WTC11 (cell line): ENCODE data around the gene RTBDN. TPM values are rescaled to one million over a fixed set of nuclear protein-coding genes. Genes with fewer than 3 reads are reported as not detected.
A peak's percentile ranks its signal among the peaks of the same experiment; 100 is the strongest.

Experiments
- ATAC-seq: fragments of 200-7000 bp; cut with Tn5 transposase; 2 replicates; pipeline ENCODE4 v1.10.0; 2021; ENCODE audit warnings: mild to moderate bottlenecking, moderate library complexity
- CTCF ChIA-PET: fragments of 300-600 bp; sonication (Branson Sonifier 250); formaldehyde crosslinking; loops from one replicate; lab custom pipeline; 2021; ENCODE audit warnings: antibody characterized with exemption; lab: Charles Lee
- POLR2A ChIA-PET: fragments of 350-600 bp; sonication (Branson Sonifier 250); formaldehyde crosslinking; loops from one replicate; lab custom pipeline; 2021; ENCODE audit warnings: antibody characterized with exemption; lab: Charles Lee
- DNase-seq: peaks from one replicate; pipeline ENCODE4 v3.0.0; 2021; ENCODE audit warnings: low spot score
- H3K27ac Mint-ChIP-seq: 2 replicates; pipeline ENCODE4 v1.8.0; 2021; ENCODE audit warnings: mixed read lengths
- H3K27me3 Mint-ChIP-seq: 2 replicates; pipeline ENCODE4 v1.8.0; 2021; ENCODE audit warnings: low read depth, mild to moderate bottlenecking, moderate library complexity, mixed read lengths
- H3K36me3 Mint-ChIP-seq: 2 replicates; pipeline ENCODE4 v1.8.0; 2021; ENCODE audit warnings: mixed read lengths
- H3K4me1 Mint-ChIP-seq: 2 replicates; pipeline ENCODE4 v1.8.0; 2022; ENCODE audit warnings: mixed read lengths
- H3K4me3 Mint-ChIP-seq: 2 replicates; pipeline ENCODE4 v1.8.0; 2021; ENCODE audit warnings: mild to moderate bottlenecking, moderate library complexity, mixed read lengths
- H3K9me3 Mint-ChIP-seq: 2 replicates; pipeline ENCODE4 v1.8.0; 2021; ENCODE audit warnings: mixed read lengths
- ATF3 ChIP-seq: sonication (generic); formaldehyde crosslinking; conservative IDR thresholded peaks from 2 replicates; pipeline ENCODE4 v1.8.1; 2022; ENCODE audit warnings: mild to moderate bottlenecking, missing genetic modification reagents
- ATF6 ChIP-seq: sonication (generic); formaldehyde crosslinking; IDR thresholded peaks from 2 replicates; pipeline ENCODE4 v1.8.1; 2023; ENCODE audit warnings: mild to moderate bottlenecking, missing genetic modification reagents
- E2F4 ChIP-seq: sonication (generic); formaldehyde crosslinking; IDR thresholded peaks from 2 replicates; pipeline ENCODE4 v1.8.1; 2022; ENCODE audit warnings: low read depth, mild to moderate bottlenecking, moderate library complexity, missing genetic modification reagents, borderline replicate concordance
- ELF4 ChIP-seq: sonication (generic); formaldehyde crosslinking; IDR thresholded peaks from 2 replicates; pipeline ENCODE4 v1.8.1; 2022; ENCODE audit warnings: low read depth, mild to moderate bottlenecking, moderate library complexity, missing genetic modification reagents
- FOXP1 ChIP-seq: sonication (generic); formaldehyde crosslinking; IDR thresholded peaks from 2 replicates; pipeline ENCODE4 v1.8.0; 2022; ENCODE audit warnings: missing genetic modification reagents, mild to moderate bottlenecking, moderate library complexity, borderline replicate concordance
- GTF2I ChIP-seq: fragments of 250-450 bp; sonication (Bioruptor Pico); conservative IDR thresholded peaks from 2 replicates; pipeline ENCODE4 v1.4.0; 2021; ENCODE audit warnings: mild to moderate bottlenecking
- MYBL2 ChIP-seq: sonication (generic); formaldehyde crosslinking; IDR thresholded peaks from 2 replicates; pipeline ENCODE4 v1.8.1; 2023; ENCODE audit warnings: mild to moderate bottlenecking, moderate library complexity, missing genetic modification reagents
- SMAD4 ChIP-seq: sonication (generic); formaldehyde crosslinking; IDR thresholded peaks from 2 replicates; pipeline ENCODE4 v1.8.0; 2022; ENCODE audit warnings: mild to moderate bottlenecking, missing genetic modification reagents
- TCF7 ChIP-seq: sonication (generic); formaldehyde crosslinking; IDR thresholded peaks from 2 replicates; pipeline ENCODE4 v1.8.0; 2022; ENCODE audit warnings: mild to moderate bottlenecking, low read depth, missing genetic modification reagents, moderate library complexity
- USF2 ChIP-seq: sonication (generic); formaldehyde crosslinking; IDR thresholded peaks from 2 replicates; pipeline ENCODE4 v1.8.1; 2023; ENCODE audit warnings: mild to moderate bottlenecking, missing genetic modification reagents, moderate library complexity
- ZBTB21 ChIP-seq: sonication (generic); formaldehyde crosslinking; IDR thresholded peaks from 2 replicates; pipeline ENCODE4 v1.8.1; 2023; ENCODE audit warnings: mild to moderate bottlenecking, missing genetic modification reagents, borderline replicate concordance
- ZBTB43 ChIP-seq: sonication (generic); formaldehyde crosslinking; IDR thresholded peaks from 2 replicates; pipeline ENCODE4 v1.8.1; 2023; ENCODE audit warnings: mild to moderate bottlenecking, missing genetic modification reagents
- ZMAT4 ChIP-seq: fragments of 250-450 bp; sonication (Bioruptor Pico); IDR thresholded peaks from 2 replicates; pipeline ENCODE4 v1.9.0; 2021; ENCODE audit warnings: mild to moderate bottlenecking
- ZNF121 ChIP-seq: sonication (generic); formaldehyde crosslinking; IDR thresholded peaks from 2 replicates; pipeline ENCODE4 v1.8.0; 2023; ENCODE audit warnings: missing genetic modification reagents
- ZNF219 ChIP-seq: sonication (generic); formaldehyde crosslinking; IDR thresholded peaks from 2 replicates; pipeline ENCODE4 v1.8.0; 2023; ENCODE audit warnings: missing genetic modification reagents, mild to moderate bottlenecking, borderline replicate concordance
- total RNA-seq: library from RNA; stranded (reverse); gene quantifications from 3 replicates; pipeline ENCODE4 v1.2.3, GENCODE V29; 2021
- TF ChIP-seq, protein P1 (sequence below): sonication (generic); formaldehyde crosslinking; IDR thresholded peaks from 2 replicates; pipeline ENCODE4 v1.8.1; 2022; ENCODE audit warnings: mild to moderate bottlenecking, moderate library complexity, missing genetic modification reagents
- TF ChIP-seq, protein P2 (sequence below): sonication (generic); formaldehyde crosslinking; IDR thresholded peaks from 2 replicates; pipeline ENCODE4 v1.8.0; 2022; ENCODE audit warnings: mild to moderate bottlenecking, missing genetic modification reagents

RTBDN gene
- total RNA-seq, 1 experiment from 2014 or later, result 2.4 TPM

- no peak for TF ChIP-seq ZBTB43 (CRISPR knock-in tag)
These were observed 39.4 kb downstream of the RTBDN start (continued) for GRCh38 chr19:12794971-12795381.

- Mint-ChIP-seq H3K9me3 (no peaks in the 10 kb centered on the region), H3K27me3 (peaks cover 32% of the 10 kb centered on the region), H3K36me3 (peaks cover 10% of the 10 kb centered on the region), H3K4me3 (peak overlapping the region; percentile 59)
- ChIA-PET CTCF (interaction anchor here (0.5 to 14.0 kb wide), 8 partner anchors 11 to 72 kb away, joined by 4 to 341 read pairs (median 18); partner anchors contain the start of gene RNASEH2A), POLR2A (interaction anchor here (0.6 to 3.1 kb wide), 2 partner anchors 13 to 16 kb away, joined by 4 to 29 read pairs; no protein-coding TSS in a partner anchor)
- no peak for ATAC-seq
- TF ChIP-seq ZNF121 (CRISPR knock-in tag) (0 out of 2 replicates have a peak, but pooled peaks have one; percentile 21), USF2 (CRISPR knock-in tag) (no peak)
- TF ChIP-seq, all 79 proteins: peak for 1
- H3K4me1 Mint-ChIP-seq, result peaks cover 28% of the 10 kb centered on the region
- DNase-seq, result no peak
- peak overlapping the region; percentile 44 for H3K27ac Mint-ChIP-seq
These were observed 40.0 kb downstream of the RTBDN start for GRCh38 chr19:12794196-12794941.

DNA sequence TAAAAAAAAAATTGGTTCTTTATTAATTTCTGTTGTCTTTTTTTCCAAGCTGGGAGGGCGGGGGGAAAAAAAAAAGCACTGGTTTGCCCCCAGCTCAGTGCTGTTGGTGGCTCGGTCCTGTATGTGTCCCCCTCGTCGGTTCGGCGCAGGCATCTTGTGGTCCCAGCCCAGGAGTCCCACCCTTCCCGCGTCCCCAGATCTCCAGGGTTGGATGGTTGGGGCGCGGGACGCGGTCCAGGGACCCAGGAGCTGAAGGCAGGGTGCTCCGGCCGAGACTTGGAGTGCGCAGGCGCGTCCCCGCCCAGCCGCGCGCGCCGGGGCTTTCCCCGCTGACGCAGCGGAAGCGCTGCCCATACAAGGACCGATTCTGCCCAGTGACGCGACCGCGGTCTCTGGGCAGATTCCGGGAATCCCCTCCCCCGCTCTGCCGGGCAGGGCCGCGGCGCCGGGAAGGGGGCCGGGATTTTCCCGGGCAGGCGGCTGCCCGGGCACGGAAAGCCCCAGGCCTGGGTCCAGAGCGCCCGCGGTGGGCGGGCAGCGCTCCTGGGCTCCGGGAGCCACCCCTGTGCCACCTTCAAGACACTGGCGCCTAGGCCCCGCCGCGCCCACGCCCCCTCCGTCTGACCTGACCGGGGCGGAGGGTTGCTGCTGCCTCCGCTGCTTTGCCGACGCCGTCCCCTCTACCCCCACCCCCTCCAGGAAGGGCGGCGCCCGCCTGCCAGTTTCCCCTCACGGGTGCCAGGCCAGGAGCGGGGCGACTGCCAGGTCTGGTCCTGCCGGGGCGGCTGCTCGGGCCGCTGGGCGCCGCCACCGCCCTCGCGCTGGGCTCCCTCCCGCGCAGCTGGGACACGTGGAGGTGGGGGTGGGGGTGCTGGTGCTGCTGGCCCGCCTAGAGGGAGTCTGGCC, 40.8 kb downstream of the RTBDN start:
- peaks cover 34% of the 10 kb centered on the region for H3K4me1 Mint-ChIP-seq
- no peaks in the 10 kb centered on the region for H3K9me3 Mint-ChIP-seq
- peak overlapping the region; percentile 93 for H3K27ac Mint-ChIP-seq
- H3K36me3 Mint-ChIP-seq, result peaks cover 7% of the 10 kb centered on the region
- POLR2A ChIA-PET, result interaction anchor here (0.7 to 3.1 kb wide), 9 partner anchors 9 to 112 kb away, joined by 3 to 29 read pairs (median 4); partner anchors contain the start of genes HOOK2 and RNASEH2A
- CTCF ChIA-PET, result interaction anchor here (0.6 to 14.0 kb wide), 15 partner anchors 8 to 162 kb away, joined by 3 to 341 read pairs (median 10); partner anchors contain the start of genes HOOK2, PRDX2, RNASEH2A and THSD8
- peaks cover 32% of the 10 kb centered on the region for H3K27me3 Mint-ChIP-seq
- H3K4me3 Mint-ChIP-seq, result peak overlapping the region; percentile 84
- peak; percentile 18 for ATAC-seq
- DNase-seq, result peak; percentile 91
- TF ChIP-seq TCF7 (CRISPR knock-in tag) (no peak), ELF4 (CRISPR knock-in tag) (0 out of 2 replicates have a peak, but pooled peaks have one; percentile 76), ATF3 (CRISPR knock-in tag) (no peak), MYBL2 (CRISPR knock-in tag) (0 out of 2 replicates have a peak, but pooled peaks have one; percentile 47), SMAD4 (CRISPR knock-in tag) (no peak), GTF2I (CRISPR knock-in tag) (no peak), FOXP1 (0 out of 2 replicates have a peak, but pooled peaks have one; percentile 23), ZBTB21 (CRISPR knock-in tag) (no peak), ZMAT4 (CRISPR knock-in tag) (no peak), E2F4 (CRISPR knock-in tag) (no peak), ATF6 (CRISPR knock-in tag) (no peak), ZNF219 (no peak)
- TF ChIP-seq, protein P1, sequence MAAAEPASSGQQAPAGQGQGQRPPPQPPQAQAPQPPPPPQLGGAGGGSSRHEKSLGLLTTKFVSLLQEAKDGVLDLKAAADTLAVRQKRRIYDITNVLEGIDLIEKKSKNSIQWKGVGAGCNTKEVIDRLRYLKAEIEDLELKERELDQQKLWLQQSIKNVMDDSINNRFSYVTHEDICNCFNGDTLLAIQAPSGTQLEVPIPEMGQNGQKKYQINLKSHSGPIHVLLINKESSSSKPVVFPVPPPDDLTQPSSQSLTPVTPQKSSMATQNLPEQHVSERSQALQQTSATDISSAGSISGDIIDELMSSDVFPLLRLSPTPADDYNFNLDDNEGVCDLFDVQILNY, result peak; percentile 63; the same call in 1 of the 2 replicates
- TF ChIP-seq, protein P2, sequence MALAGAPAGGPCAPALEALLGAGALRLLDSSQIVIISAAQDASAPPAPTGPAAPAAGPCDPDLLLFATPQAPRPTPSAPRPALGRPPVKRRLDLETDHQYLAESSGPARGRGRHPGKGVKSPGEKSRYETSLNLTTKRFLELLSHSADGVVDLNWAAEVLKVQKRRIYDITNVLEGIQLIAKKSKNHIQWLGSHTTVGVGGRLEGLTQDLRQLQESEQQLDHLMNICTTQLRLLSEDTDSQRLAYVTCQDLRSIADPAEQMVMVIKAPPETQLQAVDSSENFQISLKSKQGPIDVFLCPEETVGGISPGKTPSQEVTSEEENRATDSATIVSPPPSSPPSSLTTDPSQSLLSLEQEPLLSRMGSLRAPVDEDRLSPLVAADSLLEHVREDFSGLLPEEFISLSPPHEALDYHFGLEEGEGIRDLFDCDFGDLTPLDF (CRISPR knock-in tag), result 0 out of 2 replicates have a peak, but pooled peaks have one; percentile 44
